GM12892 (cell line): ENCODE results near the gene CYP4Z1.

ENCODE experiments used
- POLR2A ChIP-seq: IDR thresholded peaks from 2 replicates; pipeline ENCODE4 v1.6.1; 2011; ENCODE audit warnings: low read depth, low read length, control low read depth
- POLR2AphosphoS5 ChIP-seq: IDR thresholded peaks from 2 replicates; pipeline ENCODE4 v1.6.1; 2011; ENCODE audit warnings: low read depth, low read length, control low read depth
- TAF1 ChIP-seq: IDR thresholded peaks from 2 replicates; pipeline ENCODE4 v1.6.1; 2011; ENCODE audit warnings: low read depth, mild to moderate bottlenecking, control low read depth, low read length, borderline replicate concordance

GRCh38 chr1:47160716-47161115 lies 93.7 kb downstream of the CYP4Z1 start:
- TF ChIP-seq POLR2AphosphoS5 (no peak), TAF1 (no peak), POLR2A (no peak)
